Esophagus squamous epithelium (tissue), 5 donors: ENCODE results near the gene KLF15. TPM values are rescaled to one million over a fixed set of nuclear protein-coding genes. Genes with fewer than 3 reads are reported as not detected.

ENCODE experiments used
- DNase-seq: peaks from one replicate; lab custom pipeline; 2025; lab: John Stamatoyannopoulos, UW
- H3K27ac ChIP-seq, 4 donors: fragments of 200-600 bp; sonication (generic); one replicate each; pipeline ENCODE4 v1.5.1; 2016 to 2019; ENCODE audit warnings: mild to moderate bottlenecking in 1 of 4
- H3K27me3 ChIP-seq, 4 donors: fragments of 200-600 bp; sonication (generic); 1 replicate in 3 of 4; 2 replicates in 1 of 4; pipeline versions ENCODE4 v1.5.1 to v1.6.0; 2017 to 2021; ENCODE audit warnings: antibody characterized with exemption in 1 of 4
- H3K36me3 ChIP-seq, 3 donors: fragments of 200-600 bp; sonication (generic); one replicate each; pipeline ENCODE4 v1.5.1; 2016 to 2019
- H3K4me1 ChIP-seq, 3 donors: fragments of 200-600 bp; sonication (generic); one replicate each; pipeline ENCODE4 v1.5.1; 2017 to 2019
- H3K4me3 ChIP-seq, 4 donors: fragments of 200-600 bp; sonication (generic); 1 replicate in 3 of 4; 2 replicates in 1 of 4; pipeline ENCODE4 v1.5.1; 2016 to 2019; ENCODE audit warnings: mild to moderate bottlenecking in 2 of 4, moderate library complexity in 1 of 4
- H3K9me3 ChIP-seq, 3 donors: fragments of 200-600 bp; sonication (generic); one replicate each; pipeline ENCODE4 v1.5.1; 2016 to 2019
- CTCF ChIP-seq, 6 experiments: fragments of 450-650 bp in 4 of 6; fragments of 200-600 bp in 2 of 6; sonication (generic) in 2 of 6; IDR thresholded peaks; one replicate each; pipeline ENCODE4 v1.5.1; 2016 to 2019; ENCODE audit warnings: antibody characterized with exemption in 6 of 6, mild to moderate bottlenecking in 4 of 6, moderate library complexity in 4 of 6
- POLR2A ChIP-seq, 4 donors: fragments of 450-650 bp; IDR thresholded peaks; one replicate each; pipeline ENCODE4 v1.6.1; 2017; ENCODE audit warnings: antibody characterized with exemption in 4 of 4, mild to moderate bottlenecking in 4 of 4, moderate library complexity in 3 of 4
- WGBS, 2 donors: methylation state at CpG; one replicate each; pipeline ENCODE4 v1.1.5; 2018; 5-methylcytosine and 5-hydroxymethylcytosine counted together
- intact Hi-C: fragments of 100-400 bp; cut with DNase I; formaldehyde crosslinking; loops from one replicate; pipeline ENCODE4 v1.15.0; 2022
- total RNA-seq, 4 donors: library from RNA; depleted of rRNA; stranded (reverse); fragments of >200 nt; gene quantifications; one replicate each; pipeline ENCODE4 v1.1.0, GENCODE V29; 2016
- donor health status: DM: yes; HTN: yes; CAD: no.

KLF15 gene
- total RNA-seq, 4 donors from 2014 or later, result 1.8 to 43.1 (median 7.7) TPM

GRCh38 chr3:126326629-126327028, 30.6 kb downstream of the KLF15 start:
- intact Hi-C loops, result no loop called here
- Histone ChIP-seq H3K4me1 (no peaks in the 10 kb centered on the region), H3K9me3 (peaks cover 0 to 14% (median 7%) of the 10 kb centered on the region in 3 donors), H3K36me3 (no peaks in the 10 kb centered on the region), H3K4me3 (no peak overlapping the region), H3K27ac (no peak overlapping the region), H3K27me3 (no peaks in the 10 kb centered on the region)
- TF ChIP-seq CTCF (IDR thresholded peaks at IDR 0.05) (no peak), POLR2A (IDR thresholded peaks at IDR 0.05) (no peak)
- DNase-seq, result no peak
- 82 to 87% methylated on average over 4 of the region's 4 CpGs for WGBS, 2 donors

DNA sequence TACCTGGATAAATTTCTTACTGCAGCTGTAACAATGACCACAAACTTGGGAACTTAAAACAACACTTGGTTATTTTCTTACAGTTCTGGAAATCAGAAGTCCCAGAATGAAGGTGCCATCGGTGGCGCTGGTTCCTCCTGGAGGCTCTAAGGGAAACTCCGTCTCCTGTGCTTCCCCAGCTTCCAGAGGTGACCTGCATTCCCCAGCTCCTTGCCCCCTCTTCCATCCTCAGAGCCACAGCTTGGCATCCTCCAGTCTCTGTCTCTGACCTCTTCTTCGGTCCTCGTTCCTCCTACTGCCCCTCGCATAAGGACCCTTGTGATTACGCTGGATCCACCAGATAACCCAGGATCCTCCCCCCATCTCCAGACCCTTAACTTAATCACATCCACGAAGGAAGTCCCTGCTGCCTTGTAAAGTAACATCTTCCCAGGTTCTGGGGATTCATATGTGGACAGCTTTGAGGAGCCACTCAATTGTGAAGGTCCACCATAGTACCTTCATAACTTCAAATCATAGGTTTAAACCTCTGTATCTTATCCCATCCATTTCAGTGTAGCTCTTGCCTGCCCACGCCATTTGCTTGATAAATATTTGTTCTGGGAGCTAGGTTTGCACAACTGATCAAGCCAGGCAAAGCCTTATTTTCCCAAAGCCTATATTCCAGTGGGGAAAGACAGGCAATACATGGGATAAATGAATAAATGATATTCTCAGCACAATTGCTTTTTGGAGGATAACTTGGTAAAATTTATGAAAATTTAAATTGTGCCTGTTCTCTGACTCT, 34.8 kb downstream of the KLF15 start:
- Histone ChIP-seq H3K4me3 (no peak overlapping the region), H3K4me1 (no peaks in the 10 kb centered on the region), H3K27me3 (peaks cover 0 to 4% (median 0%) of the 10 kb centered on the region in 4 donors), H3K36me3 (no peaks in the 10 kb centered on the region), H3K27ac (no peak overlapping the region), H3K9me3 (no peaks in the 10 kb centered on the region)
- TF ChIP-seq CTCF (IDR thresholded peaks at IDR 0.05) (no peak), POLR2A (IDR thresholded peaks at IDR 0.05) (no peak)
- DNase-seq, result no peak
- WGBS, 2 donors, result 63 to 67% methylated on average over 9 of the region's 9 CpGs
- intact Hi-C loops, result no loop called here

DNA sequence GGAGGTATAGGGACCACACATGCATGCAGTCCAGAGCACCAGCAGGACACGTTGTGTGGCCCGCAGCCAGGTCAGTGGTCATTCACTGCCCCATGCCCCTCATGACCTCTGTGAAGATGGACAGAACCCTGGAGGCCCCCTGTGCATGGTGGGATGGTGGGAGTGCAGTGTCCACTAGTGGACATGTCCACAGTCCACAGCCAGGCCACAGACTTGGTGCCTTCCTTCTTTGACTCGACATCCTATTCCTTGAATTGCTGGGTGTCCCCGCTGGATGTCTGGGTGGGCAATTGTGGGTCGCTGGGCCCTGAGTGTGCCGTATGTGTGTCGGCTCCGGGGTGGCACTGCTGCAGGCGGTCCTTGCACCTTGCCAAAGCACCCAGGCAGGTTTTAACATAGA, 35.7 kb downstream of the KLF15 start:
- no peak for DNase-seq
- 40 to 80% methylated on average over 1 to 2 of the region's 9 CpGs for WGBS, 2 donors
- Histone ChIP-seq H3K9me3 (no peaks in the 10 kb centered on the region), H3K27me3 (peaks cover 0 to 4% (median 0%) of the 10 kb centered on the region in 4 donors), H3K36me3 (no peaks in the 10 kb centered on the region), H3K4me3 (no peak overlapping the region), H3K4me1 (no peaks in the 10 kb centered on the region), H3K27ac (no peak overlapping the region)
- TF ChIP-seq CTCF (IDR thresholded peaks at IDR 0.05), result no peak
- no peak for TF ChIP-seq POLR2A (IDR thresholded peaks at IDR 0.05)
- intact Hi-C loops, result no loop called here

GRCh38 chr3:126320517-126321293, 36.5 kb downstream of the KLF15 start:
- peaks cover 0 to 4% (median 0%) of the 10 kb centered on the region in 4 donors for H3K27me3 ChIP-seq
- no peak overlapping the region for H3K4me3 ChIP-seq
- TF ChIP-seq CTCF (IDR thresholded peaks at IDR 0.05) (no peak), POLR2A (IDR thresholded peaks at IDR 0.05) (no peak)
- no peaks in the 10 kb centered on the region for H3K9me3 ChIP-seq
- WGBS, 2 donors, result 69 to 84% methylated on average over 5 to 6 of the region's 7 CpGs
- H3K27ac ChIP-seq, result no peak overlapping the region
- H3K36me3 ChIP-seq, result no peaks in the 10 kb centered on the region
- no peaks in the 10 kb centered on the region for H3K4me1 ChIP-seq
- intact Hi-C loops, result no loop called here
- no peak for DNase-seq
